ENCODE measurements around the gene DOCK10. TPM values are rescaled to one million over a fixed set of nuclear protein-coding genes. Genes with fewer than 3 reads are reported as not detected.
A peak's percentile ranks its signal among the peaks of the same experiment; 100 is the strongest.

Gene DOCK10
- total RNA-seq, 1 donor from 2014 or later, result 172 TPM

- peak overlapping the region; percentile 78 for H3K27ac Mint-ChIP-seq
Observed at GRCh38 chr2:224925810-224926100, 116.5 kb downstream of the DOCK10 start.

DNA sequence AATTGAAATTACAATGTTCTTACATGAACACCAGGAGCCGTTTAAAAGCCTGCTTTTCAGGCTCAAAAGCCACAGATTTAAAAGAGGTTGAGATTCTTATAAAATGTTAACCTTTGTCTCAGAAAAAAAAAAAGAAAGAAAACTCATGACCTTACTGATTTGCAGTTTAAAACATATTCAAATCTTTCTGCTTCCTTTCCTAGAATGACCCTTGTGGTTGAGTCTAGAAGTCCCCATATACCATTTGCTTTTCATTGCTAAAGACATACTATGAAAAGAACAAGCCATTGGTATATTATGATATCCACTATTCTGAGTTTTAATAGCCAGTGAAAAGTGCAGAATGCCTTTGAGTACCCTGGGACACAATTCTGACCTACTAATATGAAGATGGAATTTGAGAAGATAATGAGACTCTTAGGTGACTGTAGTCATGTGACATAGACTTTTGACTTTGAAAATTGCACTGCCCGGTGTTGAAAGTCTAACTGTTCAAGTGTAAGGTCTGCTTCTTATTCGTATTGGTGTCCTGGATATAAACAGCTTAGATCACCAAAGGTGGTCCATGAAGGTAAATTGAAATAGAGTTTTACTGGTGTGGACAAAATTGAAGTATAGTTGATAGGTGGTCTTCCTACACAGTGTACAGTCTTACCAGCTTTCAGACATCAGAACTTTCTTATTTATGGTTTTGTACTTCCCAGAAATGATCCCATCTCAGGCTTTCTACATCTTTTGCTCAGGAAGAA lies 117.0 kb downstream of the DOCK10 start:
- TF ChIP-seq CTCF (IDR thresholded peaks at IDR 0.05), result no peak
- ChIA-PET CTCF (interaction anchor here (11.3 kb wide), 1 partner anchor 76 kb away, joined by 77 read pairs; no protein-coding TSS in a partner anchor), POLR2A (interaction anchor here (0.6 to 2.9 kb wide), 4 partner anchors 13 to 116 kb away, joined by 3 to 23 read pairs (median 3); no protein-coding TSS in a partner anchor)
- peak; percentile 18 for ATAC-seq (ENCODE audit: low read depth)
- peak overlapping the region; percentile 57 for H3K4me3 Mint-ChIP-seq
- no peak for DNase-seq
- H3K27ac Mint-ChIP-seq, result peak overlapping the region; percentile 78
- intact Hi-C loops (cut with micrococcal nuclease), result loop anchor here (5.0 to 10.0 kb wide), 2 partner anchors 190 to 352 kb away; no protein-coding TSS in a partner anchor
- H3K36me3 Mint-ChIP-seq (ENCODE audit: low read depth), result peaks cover 60% of the 10 kb centered on the region
- H3K27me3 Mint-ChIP-seq, result no peaks in the 10 kb centered on the region
- H3K4me1 Mint-ChIP-seq, result peaks cover 87% of the 10 kb centered on the region
- no peaks in the 10 kb centered on the region for H3K9me3 Mint-ChIP-seq

More at GRCh38 chr2:224925810-224926100, 116.5 kb downstream of the DOCK10 start:
- Mint-ChIP-seq H3K4me1 (peaks cover 92% of the 10 kb centered on the region), H3K4me3 (peak overlapping the region; percentile 57), H3K9me3 (no peaks in the 10 kb centered on the region), H3K27me3 (no peaks in the 10 kb centered on the region), H3K36me3 (ENCODE audit: low read depth) (peaks cover 66% of the 10 kb centered on the region)
- ATAC-seq (ENCODE audit: low read depth), result no peak
- no peak for TF ChIP-seq CTCF (IDR thresholded peaks at IDR 0.05)
- intact Hi-C loops (cut with micrococcal nuclease), result loop anchor here (1.0 to 10.0 kb wide), 3 partner anchors 31 to 352 kb away; no protein-coding TSS in a partner anchor
- POLR2A ChIA-PET, result interaction anchor here (0.6 to 2.9 kb wide), 3 partner anchors 13 to 116 kb away, joined by 3 to 23 read pairs (median 3); no protein-coding TSS in a partner anchor
- no peak for DNase-seq
- CTCF ChIA-PET, result interaction anchor here (11.3 kb wide), 1 partner anchor 76 kb away, joined by 77 read pairs; no protein-coding TSS in a partner anchor

GRCh38 chr2:224924631-224925030 lies 117.6 kb downstream of the DOCK10 start:
- CTCF ChIA-PET, result no interaction called here

GRCh38 chr2:224922142-224922727 lies 120.0 kb downstream of the DOCK10 start:
- ATAC-seq (ENCODE audit: low read depth) (peak; percentile 63), DNase-seq (no peak)
- intact Hi-C loops (cut with micrococcal nuclease), result loop anchor here (1.0 to 10.0 kb wide), 3 partner anchors 12 to 193 kb away; no protein-coding TSS in a partner anchor
- POLR2A ChIA-PET, result interaction anchor here (0.7 to 1.9 kb wide), 8 partner anchors 11 to 1945 kb away, joined by 3 to 17 read pairs (median 6); no protein-coding TSS in a partner anchor
- CTCF ChIA-PET, result interaction anchor here (1.8 kb wide), 1 partner anchor 80 kb away, joined by 6 read pairs; no protein-coding TSS in a partner anchor
- TF ChIP-seq CTCF (IDR thresholded peaks at IDR 0.05), result no peak
- Mint-ChIP-seq H3K9me3 (no peaks in the 10 kb centered on the region), H3K4me3 (peak overlapping the region; percentile 46), H3K36me3 (ENCODE audit: low read depth) (peaks cover 34% of the 10 kb centered on the region), H3K4me1 (peaks cover 58% of the 10 kb centered on the region), H3K27ac (peak overlapping the region; percentile 79), H3K27me3 (no peaks in the 10 kb centered on the region)

More at GRCh38 chr2:224924631-224925030, 117.6 kb downstream of the DOCK10 start:
- POLR2A ChIA-PET, result interaction anchor here (0.7 kb wide), 1 partner anchor 42 kb away, joined by 3 read pairs; no protein-coding TSS in a partner anchor
- peak overlapping the region; percentile 57 for H3K4me3 Mint-ChIP-seq
- DNase-seq, result no peak
- no peak for TF ChIP-seq CTCF (IDR thresholded peaks at IDR 0.05)
- H3K36me3 Mint-ChIP-seq (ENCODE audit: low read depth), result peaks cover 54% of the 10 kb centered on the region
- intact Hi-C loops (cut with micrococcal nuclease), result loop anchor here (5.0 to 10.0 kb wide), 2 partner anchors 190 to 353 kb away; no protein-coding TSS in a partner anchor
- no peak for ATAC-seq (ENCODE audit: low read depth)
- H3K4me1 Mint-ChIP-seq, result peaks cover 82% of the 10 kb centered on the region
- H3K27me3 Mint-ChIP-seq, result no peaks in the 10 kb centered on the region
- H3K9me3 Mint-ChIP-seq, result no peaks in the 10 kb centered on the region
- peak overlapping the region; percentile 78 for H3K27ac Mint-ChIP-seq
